Calu3 (cell line): ENCODE data around the gene BRF1. TPM values are rescaled to one million over a fixed set of nuclear protein-coding genes. Genes with fewer than 3 reads are reported as not detected.

Experiments used
- BruUV-seq: library from RNA; stranded (reverse); fragments of 400-500 nt; replicated peaks from 2 replicates; lab custom pipeline; 2021; lab: Mats Ljungman, UMichigan
- CTCF ChIA-PET: fragments of 300-600 bp; sonication (Branson Sonifier 250); formaldehyde crosslinking; loops from one replicate; lab custom pipeline; 2022; ENCODE audit warnings: antibody characterized with exemption; lab: Charles Lee
- DNase-seq: peaks from one replicate; pipeline ENCODE4 v3.0.0; 2022
- H3K27ac Mint-ChIP-seq: one replicate; pipeline ENCODE4 v1.8.0; 2022; ENCODE audit warnings: mixed read lengths; ENCODE audit not compliant: unreplicated experiment
- H3K27me3 Mint-ChIP-seq: one replicate; pipeline ENCODE4 v1.8.0; 2022; ENCODE audit warnings: mixed read lengths; ENCODE audit not compliant: unreplicated experiment
- H3K36me3 Mint-ChIP-seq: one replicate; pipeline ENCODE4 v1.8.0; 2022; ENCODE audit warnings: mild to moderate bottlenecking, moderate library complexity, mixed read lengths; ENCODE audit not compliant: insufficient read depth, unreplicated experiment
- H3K4me1 Mint-ChIP-seq: one replicate; pipeline ENCODE4 v1.8.0; 2022; ENCODE audit warnings: mild to moderate bottlenecking, low read depth, mixed read lengths; ENCODE audit not compliant: unreplicated experiment
- H3K4me3 Mint-ChIP-seq: one replicate; pipeline ENCODE4 v1.8.0; 2022; ENCODE audit warnings: mild to moderate bottlenecking, low read depth, moderate library complexity, mixed read lengths; ENCODE audit not compliant: unreplicated experiment
- H3K9me3 Mint-ChIP-seq: one replicate; pipeline ENCODE4 v1.8.0; 2022; ENCODE audit warnings: low read depth, mixed read lengths; ENCODE audit not compliant: unreplicated experiment
- CTCF ChIP-seq: fragments of 200-600 bp; IDR thresholded peaks from one replicate; pipeline ENCODE4 v1.8.0; 2022; ENCODE audit warnings: antibody characterized with exemption; ENCODE audit not compliant: unreplicated experiment
- intact Hi-C: fragments of 100-400 bp; cut with micrococcal nuclease; formaldehyde crosslinking; loops from one replicate; pipeline ENCODE4 v1.10.0; 2022; ENCODE audit not compliant: unreplicated experiment
- total RNA-seq: library from RNA; stranded (reverse); gene quantifications from 2 replicates; pipeline ENCODE4 v1.2.3, GENCODE V29; 2022

BRF1 gene
- total RNA-seq, 1 experiment from 2014 or later: 38.4 TPM

- intact Hi-C loops: no loop called here
- Mint-ChIP-seq H3K4me3 (no peak overlapping the region), H3K4me1 (no peaks in the 10 kb centered on the region), H3K36me3 (peaks cover 13% of the 10 kb centered on the region), H3K27ac (no peak overlapping the region), H3K9me3 (no peaks in the 10 kb centered on the region), H3K27me3 (no peaks in the 10 kb centered on the region)
- no TSS peak for BruUV-seq
- TF ChIP-seq CTCF: no peak
- CTCF ChIA-PET: interaction anchor here (0.5 kb wide), 1 partner anchor 26 kb away, joined by 6 read pairs; no protein-coding TSS in a partner anchor
- no peak for DNase-seq
Observed at GRCh38 chr14:105216490-105217247, 84.1 kb downstream of the BRF1 start.

GRCh38 chr14:105215602-105216001 lies 85.2 kb downstream of the BRF1 start:
- no peaks in the 10 kb centered on the region for H3K27me3 Mint-ChIP-seq
- no peak for TF ChIP-seq CTCF
- no peaks in the 10 kb centered on the region for H3K9me3 Mint-ChIP-seq
- peaks cover 13% of the 10 kb centered on the region for H3K36me3 Mint-ChIP-seq
- CTCF ChIA-PET: no interaction called here
- intact Hi-C loops: no loop called here
- no peak overlapping the region for H3K4me3 Mint-ChIP-seq
- no TSS peak for BruUV-seq
- no peak for DNase-seq
- no peaks in the 10 kb centered on the region for H3K4me1 Mint-ChIP-seq
- H3K27ac Mint-ChIP-seq: no peak overlapping the region

- no TSS peak for BruUV-seq
- DNase-seq: no peak
- intact Hi-C loops: no loop called here
- Mint-ChIP-seq H3K9me3 (no peaks in the 10 kb centered on the region), H3K36me3 (peaks cover 11% of the 10 kb centered on the region), H3K27ac (no peak overlapping the region), H3K4me3 (no peak overlapping the region), H3K27me3 (no peaks in the 10 kb centered on the region), H3K4me1 (no peaks in the 10 kb centered on the region)
- TF ChIP-seq CTCF: no peak
- CTCF ChIA-PET: no interaction called here
Observed at GRCh38 chr14:105214324-105214915, 86.4 kb downstream of the BRF1 start.

GRCh38 chr14:105213361-105213760 lies 87.4 kb downstream of the BRF1 start:
- H3K27ac Mint-ChIP-seq: no peak overlapping the region
- peaks cover 7% of the 10 kb centered on the region for H3K36me3 Mint-ChIP-seq
- no peak overlapping the region for H3K4me3 Mint-ChIP-seq
- BruUV-seq: no TSS peak
- TF ChIP-seq CTCF: no peak
- intact Hi-C loops: no loop called here
- no peaks in the 10 kb centered on the region for H3K9me3 Mint-ChIP-seq
- H3K27me3 Mint-ChIP-seq: no peaks in the 10 kb centered on the region
- DNase-seq: no peak
- H3K4me1 Mint-ChIP-seq: no peaks in the 10 kb centered on the region
- CTCF ChIA-PET: no interaction called here
